Fibroblast of skin of left quadriceps (primary cell): Measurements from ENCODE around the gene GHRL.
"Not testable (repeated sequence)": the region's sequence is repeated elsewhere in the genome, so short reads cannot be mapped to it uniquely, and the experiment has no call there.

Source experiments
- DNase-seq, 2 experiments: peaks; one replicate each; pipeline ENCODE4 v3.0.0-alpha.2; 2013; ENCODE audit warnings: low read depth in 2 of 2

GHRL gene

GRCh38 chr3:10273702-10274305 lies 18.9 kb downstream of the GHRL start:
- no peak for DNase-seq

DNA sequence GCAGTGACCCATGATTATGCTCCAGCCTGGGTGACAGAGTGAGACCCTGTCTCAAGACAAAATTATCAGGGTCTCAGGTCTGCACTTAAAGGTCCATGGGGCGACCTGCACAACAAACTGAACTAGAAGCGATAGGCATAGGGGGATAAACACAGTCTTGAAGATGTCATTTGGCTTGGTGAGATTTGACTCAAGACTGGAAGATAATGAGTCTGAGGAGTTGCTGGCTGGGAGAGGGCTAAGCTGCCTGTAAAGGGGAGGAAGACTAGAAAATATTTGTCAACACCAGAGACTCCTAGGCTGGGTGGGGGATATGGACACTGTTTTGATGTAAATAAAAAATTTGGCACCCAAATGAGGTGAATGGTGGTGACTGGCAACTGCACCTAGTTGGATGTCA lies 19.8 kb downstream of the GHRL start:
- DNase-seq, result no peak

DNA sequence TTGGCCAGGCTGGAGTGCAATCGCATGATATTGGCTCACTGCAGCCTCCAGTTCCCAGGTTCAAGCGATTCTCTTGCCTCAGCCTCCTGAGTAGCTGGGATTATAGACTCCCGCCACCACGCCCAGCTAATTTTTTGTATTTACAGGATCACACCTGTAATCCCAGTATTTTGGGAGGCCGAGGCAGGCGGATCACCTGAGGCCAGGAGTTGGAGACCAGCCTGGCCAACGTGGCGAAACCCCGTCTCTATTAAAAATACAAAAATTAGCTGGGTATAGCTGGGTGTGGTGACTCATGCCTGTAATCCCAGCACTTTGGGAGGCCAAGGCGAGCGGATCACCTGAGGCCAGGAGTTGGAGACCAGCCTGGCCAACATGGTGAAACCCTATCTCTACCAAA lies 20.3 kb downstream of the GHRL start:
- DNase-seq, result not testable (repeated sequence)

DNA sequence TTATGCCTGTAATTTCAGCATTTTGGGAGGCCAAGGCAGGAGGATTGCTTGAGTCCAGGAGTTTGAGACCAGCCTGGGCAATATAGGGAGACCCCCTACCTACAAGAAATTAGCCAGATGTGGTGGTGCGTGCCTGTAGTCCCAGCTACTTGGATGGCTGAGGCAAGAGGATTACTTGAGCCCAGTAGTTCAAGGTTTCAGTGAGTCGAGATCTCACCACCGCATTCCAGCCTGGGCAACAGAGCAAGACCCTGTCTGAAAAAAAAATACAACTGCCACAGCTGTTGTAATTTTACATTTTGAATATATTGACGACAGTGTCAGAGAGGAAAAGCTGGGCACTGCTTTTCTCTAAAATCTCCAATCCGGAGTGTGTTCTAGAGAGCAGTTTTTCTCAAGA lies 23.3 kb downstream of the GHRL start:
- no peak for DNase-seq

- DNase-seq, result no peak
These were observed 23.8 kb downstream of the GHRL start for GRCh38 chr3:10268930-10269329.

DNA sequence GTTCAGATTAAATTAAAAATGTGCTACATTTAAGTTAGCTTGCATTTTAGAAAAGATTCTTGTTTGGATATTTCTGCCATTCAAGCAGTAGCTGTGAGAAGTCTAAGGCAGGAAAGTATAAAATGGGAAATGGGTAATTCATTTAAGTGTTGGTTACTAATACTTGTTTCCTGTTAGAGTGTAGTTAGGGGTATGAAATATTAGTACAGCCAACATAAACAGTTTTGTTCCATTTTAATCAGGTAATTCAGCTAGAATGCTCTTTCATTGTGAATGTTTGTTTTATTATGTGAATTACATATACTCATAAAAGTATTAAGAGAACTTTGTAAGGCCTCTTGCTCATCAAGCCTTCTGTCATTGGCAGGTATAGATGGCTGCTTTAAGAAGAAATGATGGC lies 24.6 kb downstream of the GHRL start:
- DNase-seq, result no peak

GRCh38 chr3:10266936-10267335 lies 25.8 kb downstream of the GHRL start:
- DNase-seq, result not testable (repeated sequence)

- DNase-seq, result no peak
These were observed 26.9 kb downstream of the GHRL start for GRCh38 chr3:10265833-10266232.

DNA sequence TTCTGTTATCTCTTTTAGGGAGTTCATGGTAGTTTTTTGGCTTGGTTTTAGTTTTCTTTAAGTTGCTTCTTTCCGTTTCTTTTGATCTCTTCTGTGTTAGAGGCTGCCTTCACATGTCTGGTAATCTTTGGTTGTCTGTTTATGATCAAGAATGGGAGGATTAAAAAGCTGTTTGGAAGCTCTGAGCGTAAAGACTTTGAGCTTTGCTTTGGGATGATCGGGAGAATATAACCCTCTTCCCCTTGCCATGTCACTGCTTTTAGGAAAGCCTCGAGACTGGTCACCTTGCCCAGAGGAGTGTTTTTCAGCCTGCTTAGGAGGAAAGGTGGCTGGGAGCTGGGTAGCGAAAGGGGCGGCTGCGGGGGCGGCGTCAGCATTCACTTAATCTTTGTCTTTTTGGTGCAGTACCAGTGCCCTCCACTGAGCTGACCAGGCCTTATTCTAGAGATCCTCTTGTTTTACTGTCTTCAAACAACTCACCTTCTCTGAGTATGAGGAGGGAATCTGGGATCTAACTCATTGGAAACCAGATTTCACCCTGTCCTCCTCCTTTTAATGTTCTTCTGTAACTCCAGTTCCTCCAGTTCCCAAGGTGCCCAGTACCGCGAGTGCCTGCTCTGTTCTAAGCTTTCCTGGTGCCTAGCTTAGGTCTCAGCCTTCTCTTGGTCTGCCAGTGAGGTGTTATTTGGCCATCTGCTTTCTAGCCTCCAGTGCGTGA lies 28.9 kb downstream of the GHRL start:
- peak in 1 of 2 experiments; percentile 8 for DNase-seq

GRCh38 chr3:10262027-10262426 lies 30.7 kb downstream of the GHRL start:
- no peak for DNase-seq

DNA sequence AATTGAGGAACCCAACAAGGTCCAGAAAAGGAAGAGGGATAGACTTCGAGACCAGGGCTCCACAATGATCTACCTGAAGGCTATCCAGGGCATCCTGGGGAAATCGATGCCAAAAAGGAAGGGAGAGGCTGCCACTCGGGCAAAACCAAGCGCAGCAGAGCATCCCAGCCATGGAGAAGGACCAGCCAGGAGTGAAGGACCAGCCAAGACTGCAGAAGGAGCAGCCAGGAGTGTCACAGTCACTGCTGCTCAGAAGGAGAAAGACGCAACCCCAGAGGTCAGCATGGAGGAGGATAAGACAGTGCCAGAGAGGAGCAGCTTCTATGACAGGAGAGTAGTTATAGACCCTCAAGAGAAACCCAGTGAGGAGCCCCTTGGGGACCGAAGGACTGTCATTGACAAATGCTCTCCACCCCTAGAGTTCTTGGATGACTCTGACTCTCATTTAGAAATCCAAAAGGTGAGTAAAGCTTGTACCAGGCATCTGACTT lies 32.5 kb downstream of the GHRL start:
- no peak for DNase-seq

GRCh38 chr3:10259798-10260197 lies 32.9 kb downstream of the GHRL start:
- no peak for DNase-seq

GRCh38 chr3:10259036-10259435 lies 33.7 kb downstream of the GHRL start:
- no peak for DNase-seq

- DNase-seq, result no peak
These were observed 36.9 kb downstream of the GHRL start for GRCh38 chr3:10255835-10256234.

DNA sequence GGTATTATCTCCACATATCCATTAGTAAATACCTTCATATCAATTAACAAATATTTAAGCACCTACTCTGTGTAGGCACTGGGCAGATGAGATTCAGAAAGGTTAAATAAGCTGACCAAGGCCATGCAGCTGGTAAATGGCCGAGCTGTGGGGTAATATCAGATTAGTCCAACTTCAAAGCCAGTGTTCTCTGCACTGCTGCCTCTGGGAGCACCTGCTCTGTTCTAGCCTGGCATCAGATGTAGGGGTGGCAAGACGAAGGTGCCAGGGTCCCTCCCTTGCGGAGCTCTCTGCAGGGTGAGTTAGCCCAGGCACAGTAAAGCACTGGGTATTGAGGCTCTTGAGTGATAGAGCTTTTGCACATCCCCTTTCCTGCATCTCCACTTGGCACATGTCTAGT lies 39.0 kb downstream of the GHRL start:
- no peak for DNase-seq

DNA sequence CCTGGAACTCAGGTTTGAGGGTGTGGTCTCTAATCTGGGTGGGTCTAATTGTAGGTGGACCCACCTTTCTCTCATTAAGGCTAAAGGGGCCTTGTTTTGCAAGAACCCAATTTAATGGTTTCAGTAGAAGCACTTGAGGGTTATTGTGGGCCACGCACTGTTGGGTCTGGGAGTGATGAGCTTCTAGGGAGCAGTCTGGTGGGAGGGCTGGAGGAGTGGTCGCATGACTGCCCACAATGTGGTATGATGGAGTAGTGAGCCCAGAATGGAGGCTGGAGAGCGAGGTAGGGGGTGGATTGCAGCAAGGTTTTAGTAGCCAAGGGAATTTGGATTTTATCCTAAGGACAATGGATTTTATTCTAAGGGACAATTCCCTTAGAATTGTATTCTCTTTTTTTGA lies 41.7 kb downstream of the GHRL start:
- DNase-seq, result no peak

- DNase-seq, result no peak
These were observed 42.9 kb downstream of the GHRL start for GRCh38 chr3:10249833-10250232.

- no peak for DNase-seq
These were observed 43.6 kb downstream of the GHRL start for GRCh38 chr3:10248984-10249748.

GRCh38 chr3:10248184-10248983 lies 44.4 kb downstream of the GHRL start, which contains the start of gene TATDN2:
Gene TATDN2, plus strand, starts transcription at chr3:10248459. Its CDS starts 742 bp downstream, at chr3:10249201.
- DNase-seq, result peak; percentile 91 to 92

- DNase-seq, result no peak
These were observed 45.0 kb downstream of the GHRL start for GRCh38 chr3:10247679-10248183.

GRCh38 chr3:10245081-10245712 lies 47.5 kb downstream of the GHRL start:
- DNase-seq, result no peak
